ENCODE results near the gene DMRT1.

DMRT1 gene

DNA sequence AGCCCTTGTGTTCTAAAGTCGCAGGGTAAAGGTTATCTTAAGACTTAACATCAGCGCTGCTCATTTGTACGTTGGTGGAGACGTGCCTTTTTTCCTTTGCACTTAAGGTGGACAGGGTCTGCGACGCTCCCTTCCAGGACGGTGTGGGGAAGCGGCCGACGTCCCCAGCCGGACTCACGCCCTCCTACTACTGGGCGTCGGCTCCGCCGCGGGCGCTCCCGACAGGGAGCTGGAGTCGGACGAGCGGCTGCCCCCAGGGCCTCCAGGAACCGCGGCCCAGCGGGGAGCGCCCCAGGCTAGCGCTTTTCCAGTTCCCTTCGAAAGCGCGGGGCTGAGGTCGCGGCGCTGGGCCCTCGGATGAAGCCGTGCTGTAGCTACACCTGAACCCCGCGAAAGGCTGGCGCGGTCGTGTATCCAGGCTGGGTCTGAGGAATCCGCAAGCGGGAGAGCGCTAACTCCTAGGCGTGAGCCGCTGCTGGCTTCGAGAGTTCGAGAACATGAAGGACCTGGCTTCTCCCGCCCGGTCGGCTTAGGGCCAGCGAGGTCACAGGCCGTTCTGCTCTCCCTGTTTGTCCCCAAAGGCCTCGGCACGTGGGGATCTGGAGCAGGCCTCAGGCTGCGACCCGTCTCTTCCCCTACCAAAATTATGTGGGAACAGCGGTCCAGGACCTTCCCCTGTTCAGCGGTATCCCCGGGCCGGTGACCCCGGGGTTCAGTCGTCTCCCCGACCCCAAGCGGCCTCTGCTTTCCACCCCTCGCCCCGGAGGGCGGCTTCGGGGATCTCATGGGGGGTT lies 131.2 kb downstream of the DMRT1 start:
- no peaks in the 10 kb centered on the region for H3K27me3 ChIP-seq (ENCODE audit: control insufficient read depth, insufficient read depth, low read length)
- no peaks in the 10 kb centered on the region for H3K4me1 ChIP-seq
- no peak overlapping the region for H3K9ac ChIP-seq
- TF ChIP-seq, protein P1, sequence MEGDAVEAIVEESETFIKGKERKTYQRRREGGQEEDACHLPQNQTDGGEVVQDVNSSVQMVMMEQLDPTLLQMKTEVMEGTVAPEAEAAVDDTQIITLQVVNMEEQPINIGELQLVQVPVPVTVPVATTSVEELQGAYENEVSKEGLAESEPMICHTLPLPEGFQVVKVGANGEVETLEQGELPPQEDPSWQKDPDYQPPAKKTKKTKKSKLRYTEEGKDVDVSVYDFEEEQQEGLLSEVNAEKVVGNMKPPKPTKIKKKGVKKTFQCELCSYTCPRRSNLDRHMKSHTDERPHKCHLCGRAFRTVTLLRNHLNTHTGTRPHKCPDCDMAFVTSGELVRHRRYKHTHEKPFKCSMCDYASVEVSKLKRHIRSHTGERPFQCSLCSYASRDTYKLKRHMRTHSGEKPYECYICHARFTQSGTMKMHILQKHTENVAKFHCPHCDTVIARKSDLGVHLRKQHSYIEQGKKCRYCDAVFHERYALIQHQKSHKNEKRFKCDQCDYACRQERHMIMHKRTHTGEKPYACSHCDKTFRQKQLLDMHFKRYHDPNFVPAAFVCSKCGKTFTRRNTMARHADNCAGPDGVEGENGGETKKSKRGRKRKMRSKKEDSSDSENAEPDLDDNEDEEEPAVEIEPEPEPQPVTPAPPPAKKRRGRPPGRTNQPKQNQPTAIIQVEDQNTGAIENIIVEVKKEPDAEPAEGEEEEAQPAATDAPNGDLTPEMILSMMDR (IDR thresholded peaks at IDR 0.05), result no peak
- no peaks in the 10 kb centered on the region for H3K79me2 ChIP-seq
- H3K4me3 ChIP-seq (ENCODE audit: low read depth, low read length), result no peak overlapping the region
- H3K36me3 ChIP-seq (ENCODE audit: control insufficient read depth, insufficient read depth, low read length), result no peaks in the 10 kb centered on the region
- no peak overlapping the region for H3K4me2 ChIP-seq (ENCODE audit: low read length)
- no peaks in the 10 kb centered on the region for H3K9me3 ChIP-seq (ENCODE audit: control insufficient read depth, low read length)
- H3K27ac ChIP-seq, result no peak overlapping the region
- H2AFZ ChIP-seq, result no peak overlapping the region

DNA sequence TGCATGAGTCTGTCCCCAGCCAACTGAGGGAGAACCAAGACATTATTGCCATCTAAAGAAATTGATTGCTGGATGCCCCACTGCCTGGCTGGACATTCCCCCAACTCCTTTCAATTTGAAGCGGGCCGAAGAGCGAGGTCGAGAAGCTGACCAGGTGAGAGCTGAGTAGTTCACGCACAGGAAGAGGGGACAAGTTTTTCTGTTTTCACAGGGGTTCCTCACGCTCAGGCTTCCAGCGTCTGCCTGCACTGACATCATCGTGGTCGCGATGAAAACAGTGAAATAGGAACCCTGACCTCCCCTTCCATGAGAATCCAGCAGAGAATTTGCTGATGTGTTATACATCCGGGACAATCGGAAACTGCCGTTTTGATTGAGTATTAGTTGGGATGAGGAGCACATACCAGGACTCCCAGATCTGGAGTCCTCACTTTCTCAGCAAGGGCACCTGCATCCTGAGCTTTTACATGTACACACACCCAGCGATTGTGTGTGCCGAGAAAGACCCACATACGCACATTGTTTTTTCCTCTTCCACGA lies 131.9 kb downstream of the DMRT1 start:
- H3K4me1 ChIP-seq, result no peaks in the 10 kb centered on the region
- no peaks in the 10 kb centered on the region for H3K9me3 ChIP-seq (ENCODE audit: control insufficient read depth, low read length)
- H3K27me3 ChIP-seq (ENCODE audit: control insufficient read depth, insufficient read depth, low read length), result no peaks in the 10 kb centered on the region
- H3K79me2 ChIP-seq, result no peaks in the 10 kb centered on the region
- no peak overlapping the region for H3K4me2 ChIP-seq (ENCODE audit: low read length)
- H2AFZ ChIP-seq, result no peak overlapping the region
- TF ChIP-seq, protein P1 (IDR thresholded peaks at IDR 0.05), result no peak
- no peak overlapping the region for H3K9ac ChIP-seq
- H3K36me3 ChIP-seq (ENCODE audit: control insufficient read depth, insufficient read depth, low read length), result no peaks in the 10 kb centered on the region
- H3K4me3 ChIP-seq (ENCODE audit: low read depth, low read length), result no peak overlapping the region
- no peak overlapping the region for H3K27ac ChIP-seq

DNA sequence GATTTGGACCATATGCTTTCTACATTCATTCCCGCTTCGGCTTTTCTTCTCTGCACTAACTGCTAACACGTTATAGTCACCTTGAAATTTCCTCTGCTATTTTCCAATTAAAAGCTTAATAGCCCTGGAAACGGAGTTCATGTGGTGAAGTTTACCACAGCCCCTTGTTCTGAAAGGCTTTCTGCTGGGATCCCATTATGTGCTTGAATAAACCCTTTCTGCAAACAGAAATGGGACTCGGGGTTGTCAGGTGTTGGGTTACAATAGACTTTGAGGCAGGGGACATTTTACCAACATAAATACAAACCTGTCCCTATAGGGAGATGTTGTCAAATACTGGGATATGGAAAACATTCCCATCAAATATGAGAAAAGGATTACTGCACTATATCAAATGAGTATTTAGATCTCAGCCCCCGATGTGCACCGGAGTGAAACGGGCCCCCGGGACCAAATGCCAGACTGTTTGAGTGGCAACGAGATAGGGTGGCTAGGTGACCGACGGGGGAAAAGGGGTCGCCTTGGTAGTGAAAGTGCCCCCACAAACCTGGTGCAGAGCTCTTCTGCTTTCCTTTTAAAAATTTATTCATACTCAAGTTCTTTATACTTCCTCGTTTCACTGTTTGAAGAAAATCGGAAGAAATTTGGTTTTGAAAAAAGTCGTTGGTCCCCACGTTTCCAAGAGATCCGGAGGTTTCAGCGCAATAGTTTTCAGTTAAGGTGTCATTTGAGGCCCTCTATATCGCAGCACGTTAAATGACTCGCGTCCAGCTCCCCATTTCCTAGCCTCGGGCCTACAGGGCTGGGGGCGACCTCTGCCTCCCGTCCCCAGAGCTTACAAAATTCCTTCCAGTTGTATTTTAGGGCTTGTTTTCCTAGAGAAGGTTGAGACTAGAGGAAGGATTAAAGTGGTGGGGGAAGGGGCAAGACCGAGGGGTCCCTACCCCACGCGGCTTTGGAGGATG lies 132.8 kb downstream of the DMRT1 start:
- Histone ChIP-seq H3K4me1 (no peaks in the 10 kb centered on the region), H3K36me3 (ENCODE audit: control insufficient read depth, insufficient read depth, low read length) (no peaks in the 10 kb centered on the region), H3K4me3 (ENCODE audit: low read depth, low read length) (no peak overlapping the region), H3K27ac (no peak overlapping the region), H3K9ac (no peak overlapping the region), H3K27me3 (ENCODE audit: control insufficient read depth, insufficient read depth, low read length) (no peaks in the 10 kb centered on the region), H3K4me2 (ENCODE audit: low read length) (no peak overlapping the region), H2AFZ (no peak overlapping the region), H3K79me2 (no peaks in the 10 kb centered on the region), H3K9me3 (ENCODE audit: control insufficient read depth, low read length) (no peaks in the 10 kb centered on the region)
- TF ChIP-seq, protein P1 (IDR thresholded peaks at IDR 0.05), result no peak

DNA sequence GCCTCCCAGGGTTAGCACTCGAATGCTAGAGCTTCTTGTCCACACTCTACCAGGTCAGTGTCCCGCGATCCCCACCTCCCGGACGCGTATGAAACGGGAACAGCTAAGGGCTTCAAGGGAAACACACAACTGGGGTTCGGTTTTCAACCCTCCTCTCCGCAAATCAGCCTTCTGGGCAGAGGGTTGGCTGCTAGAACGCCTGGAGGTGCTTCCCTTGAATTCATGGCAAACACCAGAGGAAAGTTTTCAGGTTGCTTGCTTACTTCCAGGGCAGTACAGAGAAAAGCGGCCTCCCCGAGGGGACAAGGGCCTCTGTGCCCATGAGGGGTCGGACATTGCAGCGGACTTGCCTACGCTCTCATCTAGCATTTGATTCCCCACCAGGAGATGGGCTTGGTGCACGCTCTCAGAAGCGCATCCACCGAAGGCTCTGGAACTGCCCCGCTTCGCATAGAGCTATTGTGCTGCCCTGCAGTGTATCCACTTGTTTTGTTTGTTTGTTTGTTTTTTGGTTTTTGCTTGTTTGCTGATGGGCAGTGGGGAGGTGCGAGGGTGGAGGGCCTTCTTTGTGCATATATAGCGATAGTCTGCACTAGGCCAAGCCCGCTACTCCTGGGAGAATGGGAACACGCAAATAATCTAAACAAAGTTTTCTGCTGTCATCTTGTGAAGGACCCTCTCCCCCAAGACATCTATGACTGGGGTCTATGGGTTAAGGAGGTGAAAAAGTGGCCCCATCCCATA lies 133.7 kb downstream of the DMRT1 start:
- TF ChIP-seq, protein P1 (IDR thresholded peaks at IDR 0.05), result no peak
- Histone ChIP-seq H3K79me2 (no peaks in the 10 kb centered on the region), H3K9me3 (ENCODE audit: control insufficient read depth, low read length) (no peaks in the 10 kb centered on the region), H3K4me1 (no peaks in the 10 kb centered on the region), H3K4me2 (ENCODE audit: low read length) (peak overlapping the region; percentile 74), H3K27me3 (ENCODE audit: control insufficient read depth, insufficient read depth, low read length) (no peaks in the 10 kb centered on the region), H3K36me3 (ENCODE audit: control insufficient read depth, insufficient read depth, low read length) (no peaks in the 10 kb centered on the region), H3K9ac (no peak overlapping the region), H2AFZ (no peak overlapping the region), H3K27ac (no peak overlapping the region), H3K4me3 (ENCODE audit: low read depth, low read length) (no peak overlapping the region)
